Right lung (tissue), 5 donors: Measurements from ENCODE around the gene KCNAB3. TPM values are rescaled to one million over a fixed set of nuclear protein-coding genes. Genes with fewer than 3 reads are reported as not detected.

Experiments used
- DNase-seq, 2 donors: peaks; one replicate each; pipeline ENCODE4 v3.0.0-alpha.2; 2013
- polyA plus RNA-seq, 5 donors: library from polyadenylated mRNA; unstranded; fragments of 120-200 nt; gene quantifications; one replicate each; pipeline versions ENCODE4 v1.2.1 to v1.2.3, GENCODE V29; 2013; ENCODE audit warnings: inconsistent platforms in 1 of 5, low replicate concordance in 1 of 5; ENCODE audit not compliant: insufficient read length in 5 of 5, insufficient read depth in 1 of 5

Gene KCNAB3
- polyA plus RNA-seq, 5 donors, result 8.7 to 12.1 (median 10.3) TPM

DNA sequence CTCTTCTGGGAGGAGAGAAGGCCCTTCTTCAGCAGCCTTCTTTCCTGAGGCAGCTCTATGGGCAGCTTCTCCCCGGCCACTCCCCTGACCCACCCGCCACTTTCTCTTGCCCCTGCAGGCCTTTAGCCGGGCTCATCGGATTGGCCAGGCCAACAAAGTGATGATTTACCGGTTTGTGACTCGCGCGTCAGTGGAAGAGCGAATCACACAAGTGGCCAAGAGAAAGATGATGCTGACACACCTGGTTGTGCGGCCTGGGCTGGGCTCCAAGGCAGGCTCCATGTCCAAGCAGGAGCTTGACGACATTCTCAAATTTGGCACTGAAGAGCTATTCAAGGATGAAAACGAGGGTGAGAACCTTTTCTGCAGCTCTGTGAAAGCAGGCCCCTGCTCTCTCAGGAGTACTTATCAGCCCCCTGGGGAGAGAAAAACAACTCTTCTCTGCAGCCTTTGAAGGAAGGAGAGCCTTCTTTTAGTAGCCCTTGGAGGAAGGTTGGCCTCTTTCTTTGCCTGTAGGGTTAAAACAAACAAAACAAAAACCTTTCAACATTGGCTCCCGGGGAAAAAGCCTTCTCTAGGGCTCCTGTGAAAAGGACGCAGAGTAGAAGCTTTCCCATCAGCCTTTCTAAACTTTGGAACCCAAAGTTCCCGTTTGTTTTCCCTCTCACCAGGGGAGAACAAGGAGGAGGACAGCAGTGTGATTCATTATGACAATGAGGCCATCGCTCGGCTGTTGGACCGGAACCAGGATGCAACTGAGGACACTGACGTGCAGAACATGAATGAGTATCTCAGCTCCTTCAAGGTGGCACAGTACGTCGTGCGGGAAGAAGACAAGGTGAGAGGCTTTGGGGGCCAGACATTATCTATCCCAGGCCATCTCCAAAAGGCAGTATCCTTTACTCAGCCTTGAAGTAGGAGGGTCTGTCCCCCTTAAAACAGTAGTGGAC is 26.2 kb downstream of the KCNAB3 start:
- DNase-seq, result no peak

DNA sequence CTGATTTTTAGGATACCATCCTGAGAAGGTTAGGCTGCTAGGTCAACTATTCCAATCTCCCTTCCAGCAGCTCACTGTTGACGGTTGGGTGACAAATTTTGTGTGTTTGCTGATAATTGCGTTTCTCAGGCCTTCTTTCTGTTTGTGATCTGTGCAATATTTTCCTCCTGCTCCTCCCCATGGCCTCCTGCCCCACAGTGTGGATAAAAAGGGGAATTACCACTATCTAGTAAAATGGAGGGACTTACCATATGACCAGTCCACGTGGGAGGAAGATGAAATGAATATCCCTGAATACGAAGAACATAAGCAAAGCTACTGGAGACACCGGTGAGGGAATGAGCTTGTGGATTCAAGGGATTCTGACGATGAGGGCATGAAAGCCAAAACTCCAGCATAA is 31.9 kb downstream of the KCNAB3 start:
- peak in 1 of 2 donors; percentile 36 for DNase-seq

- no peak for DNase-seq
These were observed 32.6 kb downstream of the KCNAB3 start for GRCh38 chr17:7897090-7897489.

- no peak for DNase-seq
These were observed 34.8 kb downstream of the KCNAB3 start for GRCh38 chr17:7894866-7895265.

DNA sequence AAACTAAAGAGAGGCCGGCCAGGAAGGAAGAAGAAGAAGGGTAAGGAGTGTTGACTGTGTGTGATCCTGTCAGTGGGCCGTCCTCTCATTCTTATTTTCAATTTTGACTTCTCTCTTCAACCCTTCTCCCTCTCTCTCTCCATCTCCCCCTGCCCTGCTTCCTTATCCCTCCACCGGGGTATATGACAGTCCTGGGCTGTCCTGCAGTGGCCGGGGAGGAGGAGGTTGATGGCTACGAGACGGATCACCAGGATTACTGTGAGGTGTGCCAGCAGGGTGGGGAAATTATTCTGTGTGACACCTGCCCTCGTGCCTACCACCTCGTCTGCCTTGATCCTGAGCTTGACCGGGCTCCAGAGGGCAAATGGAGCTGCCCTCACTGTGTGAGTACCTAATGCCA is 35.4 kb downstream of the KCNAB3 start:
- no peak for DNase-seq

DNA sequence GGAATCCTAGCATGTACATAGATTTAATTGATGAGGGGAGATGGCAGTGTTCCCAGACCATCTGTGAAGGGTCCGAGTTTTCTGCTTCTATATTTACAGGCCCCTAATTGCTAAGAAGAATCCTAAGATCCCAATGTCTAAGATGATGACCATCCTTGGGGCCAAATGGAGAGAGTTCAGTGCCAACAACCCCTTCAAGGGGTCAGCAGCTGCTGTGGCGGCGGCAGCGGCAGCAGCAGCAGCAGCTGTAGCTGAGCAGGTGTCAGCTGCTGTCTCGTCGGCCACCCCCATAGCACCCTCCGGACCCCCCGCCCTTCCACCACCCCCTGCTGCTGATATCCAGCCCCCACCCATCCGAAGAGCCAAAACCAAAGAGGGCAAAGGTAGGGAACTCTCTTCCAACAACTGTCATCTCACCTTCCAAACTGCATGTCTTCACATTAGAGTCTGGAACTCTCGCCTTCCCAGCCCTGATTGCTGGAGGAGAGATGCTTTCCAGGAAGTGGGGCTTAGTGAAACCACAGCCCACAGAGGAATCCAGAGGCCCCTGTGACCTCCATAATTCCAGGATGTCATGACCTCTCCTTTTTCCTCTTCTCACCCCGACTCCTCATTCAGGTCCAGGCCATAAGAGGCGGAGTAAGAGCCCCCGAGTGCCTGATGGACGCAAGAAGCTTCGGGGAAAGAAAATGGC is 36.3 kb downstream of the KCNAB3 start:
- no peak for DNase-seq

- DNase-seq, result peak; percentile 93
These were observed 40.3 kb downstream of the KCNAB3 start for GRCh38 chr17:7889166-7889955.

- DNase-seq, result peak; percentile 23 to 51
These were observed 41.3 kb downstream of the KCNAB3 start, which contains the start of gene CHD3 for GRCh38 chr17:7888184-7888920. CHD3 (plus strand) TSS chr17:7888789; CDS start chr17:7889001, 212 bp downstream.

DNA sequence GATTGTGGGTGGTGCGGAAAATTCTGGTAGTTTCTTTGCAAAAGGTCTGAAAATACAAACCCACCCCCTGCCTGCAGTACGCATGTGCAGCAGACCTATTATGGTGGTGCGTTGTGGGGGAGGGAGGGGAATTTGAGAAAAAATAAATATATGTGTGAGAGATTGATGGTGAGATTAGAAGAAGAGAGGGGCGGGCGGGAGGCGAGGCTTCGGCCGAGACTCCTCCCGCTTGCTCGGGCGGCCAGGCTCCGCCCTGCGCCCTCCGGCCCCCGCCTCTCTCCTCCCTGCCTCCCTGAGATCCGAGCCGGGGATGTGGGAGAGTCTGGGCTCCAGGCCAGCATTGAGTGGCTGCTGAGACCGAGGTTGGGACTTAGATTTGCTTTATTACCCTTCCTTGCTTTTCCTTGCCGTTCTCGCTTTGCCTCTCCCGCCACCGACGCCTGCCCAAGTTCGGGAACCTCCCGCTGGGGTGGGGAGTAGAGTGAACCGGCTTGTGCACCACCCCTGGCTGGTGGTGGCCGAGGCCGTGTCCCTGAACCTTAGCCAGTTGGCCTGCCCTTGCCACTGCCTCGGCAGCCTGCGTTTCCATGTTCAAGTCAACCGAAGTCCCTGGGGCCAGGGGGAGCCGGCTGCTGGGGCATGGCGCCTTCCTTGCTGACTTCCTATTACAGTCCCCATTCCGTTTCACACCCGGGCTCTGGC is 42.0 kb downstream of the KCNAB3 start:
- DNase-seq, result peak; percentile 96 to 98

DNA sequence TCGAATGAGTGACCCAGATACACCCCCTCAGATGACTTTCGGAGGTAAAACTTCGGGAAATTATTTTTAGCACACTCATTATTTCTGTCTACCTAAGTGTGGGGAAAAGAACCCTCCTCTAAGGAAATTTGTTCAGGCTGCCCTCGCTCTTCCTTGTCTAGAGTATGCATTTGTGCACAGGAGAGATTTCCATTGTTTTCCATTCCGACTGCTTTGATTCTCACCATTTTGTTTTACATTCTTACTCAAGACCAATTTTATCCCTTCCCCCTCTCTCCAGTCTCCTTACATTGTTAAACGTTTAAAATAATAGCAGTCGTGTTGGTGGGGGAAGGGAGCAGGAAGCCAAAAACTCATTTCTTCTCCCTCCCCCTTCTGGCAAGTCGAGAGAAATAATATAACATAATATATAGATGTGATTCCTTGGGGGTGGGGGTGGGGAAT is 42.6 kb downstream of the KCNAB3 start:
- DNase-seq, result no peak

- DNase-seq, result peak; percentile 37 to 51
These were observed 43.2 kb downstream of the KCNAB3 start for GRCh38 chr17:7886227-7887037.

DNA sequence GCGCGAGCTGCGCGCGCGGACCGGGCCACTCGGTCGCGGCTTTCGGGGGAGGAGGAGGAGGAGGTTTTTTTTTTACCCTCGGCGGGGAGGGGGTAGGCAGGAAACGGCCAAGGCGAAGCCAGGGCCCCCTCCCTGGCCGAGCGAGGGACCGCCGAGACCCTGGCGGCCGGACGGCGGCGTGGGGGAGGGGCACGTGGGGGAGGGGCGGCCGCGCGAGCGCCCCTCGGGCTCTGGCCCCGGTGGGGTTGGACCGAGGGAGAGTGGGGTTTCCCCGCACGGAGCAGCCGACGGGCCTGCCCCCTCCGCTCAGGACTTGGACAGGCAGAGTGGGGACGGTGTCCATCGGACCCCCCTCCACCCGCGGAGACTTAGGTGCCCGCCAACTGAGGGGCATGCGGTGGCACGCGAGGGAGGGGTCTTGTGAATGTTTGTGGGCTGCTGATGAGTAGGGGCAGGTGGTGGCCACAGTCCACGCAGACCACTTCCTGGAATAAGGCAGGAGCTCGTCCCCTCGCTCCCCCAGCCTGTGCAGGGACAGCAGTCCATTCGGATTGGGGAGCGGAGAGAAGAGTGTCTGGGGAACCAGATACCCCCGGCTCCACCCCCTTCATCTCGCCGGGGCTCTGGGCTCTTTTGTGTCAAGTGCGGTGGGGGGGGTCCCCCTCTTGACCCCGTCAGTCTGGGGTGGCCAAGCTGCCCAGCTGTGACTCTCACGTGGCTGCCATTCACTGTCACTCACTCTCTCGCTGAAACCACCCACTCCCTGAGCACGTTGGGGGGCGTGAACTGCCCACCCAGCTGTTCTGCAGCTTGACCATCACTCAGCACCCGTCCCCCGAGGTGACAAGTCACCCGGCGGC is 44.1 kb downstream of the KCNAB3 start:
- DNase-seq, result peak; percentile 76

- peak in 1 of 2 donors; percentile 28 for DNase-seq
These were observed 44.9 kb downstream of the KCNAB3 start for GRCh38 chr17:7884581-7885366.

- DNase-seq, result peak; percentile 54 to 64
These were observed 45.8 kb downstream of the KCNAB3 start for GRCh38 chr17:7883781-7884386.

DNA sequence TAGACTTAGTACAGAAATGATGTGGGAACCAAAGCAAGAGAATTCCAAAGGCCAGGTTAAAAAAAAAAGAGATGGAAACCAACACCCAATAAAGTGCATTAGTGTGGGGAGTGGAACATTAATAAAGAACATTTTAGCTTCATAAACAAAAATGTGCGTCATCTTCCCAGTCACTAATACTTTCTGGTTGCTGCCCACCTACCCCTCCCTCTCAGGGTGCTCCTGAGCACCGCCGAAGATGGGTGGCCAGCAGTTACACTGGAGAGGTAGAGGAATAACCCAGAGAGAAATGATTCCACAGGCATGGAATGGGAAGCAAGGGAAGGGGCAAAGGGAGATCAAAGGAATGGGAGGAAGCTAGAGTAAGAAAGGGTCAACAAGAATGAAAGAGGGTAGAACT is 47.0 kb downstream of the KCNAB3 start:
- no peak for DNase-seq

DNA sequence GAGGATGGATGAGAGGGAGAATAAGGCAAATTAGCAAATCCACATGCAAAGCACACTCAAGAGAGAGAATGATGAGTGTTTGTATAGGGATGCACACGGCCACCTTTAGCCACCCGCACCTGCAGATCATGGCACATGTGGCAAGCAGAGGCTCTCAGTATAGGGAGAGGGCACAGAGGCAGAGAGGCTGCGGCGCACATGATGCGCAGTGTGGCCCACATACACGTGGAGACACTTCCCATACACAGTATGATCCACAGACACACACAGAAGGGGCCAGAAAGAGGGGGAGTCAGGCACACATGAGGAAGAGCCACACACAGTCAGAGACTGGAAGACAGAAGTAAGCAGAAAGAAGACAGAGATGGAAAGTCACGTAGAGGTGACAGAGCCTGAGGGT is 47.6 kb downstream of the KCNAB3 start:
- DNase-seq, result no peak
